ENCODE data around the gene C19orf47.

DNA sequence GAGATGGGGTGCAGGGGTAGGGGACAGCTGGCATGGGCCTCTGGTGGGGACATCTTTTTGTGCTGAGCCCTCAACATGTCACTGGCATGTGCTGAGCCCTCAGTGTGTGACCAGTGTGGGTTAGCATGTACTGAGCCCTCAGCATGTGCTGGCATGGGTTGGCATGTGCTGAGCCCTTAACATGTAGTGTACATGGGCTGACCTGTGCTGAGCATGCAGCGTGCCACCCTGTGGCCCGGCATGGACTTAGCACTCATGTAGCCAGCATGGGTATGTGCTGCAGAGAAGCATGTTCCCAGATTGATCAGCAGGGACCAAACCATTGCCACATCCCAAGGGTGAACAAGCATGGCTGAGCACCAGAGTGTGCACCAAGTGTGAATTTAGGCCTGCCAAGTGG lies 30.3 kb upstream of the C19orf47 start:
- TF ChIP-seq, protein P1, sequence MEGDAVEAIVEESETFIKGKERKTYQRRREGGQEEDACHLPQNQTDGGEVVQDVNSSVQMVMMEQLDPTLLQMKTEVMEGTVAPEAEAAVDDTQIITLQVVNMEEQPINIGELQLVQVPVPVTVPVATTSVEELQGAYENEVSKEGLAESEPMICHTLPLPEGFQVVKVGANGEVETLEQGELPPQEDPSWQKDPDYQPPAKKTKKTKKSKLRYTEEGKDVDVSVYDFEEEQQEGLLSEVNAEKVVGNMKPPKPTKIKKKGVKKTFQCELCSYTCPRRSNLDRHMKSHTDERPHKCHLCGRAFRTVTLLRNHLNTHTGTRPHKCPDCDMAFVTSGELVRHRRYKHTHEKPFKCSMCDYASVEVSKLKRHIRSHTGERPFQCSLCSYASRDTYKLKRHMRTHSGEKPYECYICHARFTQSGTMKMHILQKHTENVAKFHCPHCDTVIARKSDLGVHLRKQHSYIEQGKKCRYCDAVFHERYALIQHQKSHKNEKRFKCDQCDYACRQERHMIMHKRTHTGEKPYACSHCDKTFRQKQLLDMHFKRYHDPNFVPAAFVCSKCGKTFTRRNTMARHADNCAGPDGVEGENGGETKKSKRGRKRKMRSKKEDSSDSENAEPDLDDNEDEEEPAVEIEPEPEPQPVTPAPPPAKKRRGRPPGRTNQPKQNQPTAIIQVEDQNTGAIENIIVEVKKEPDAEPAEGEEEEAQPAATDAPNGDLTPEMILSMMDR (conservative IDR thresholded peaks at IDR 0.05 in 1 of 2, IDR thresholded peaks at IDR 0.05 in 1 of 2; ENCODE audit: extremely low read depth in 1 of 2, insufficient read depth in 1 of 2, low read depth in 1 of 2, low read length in 2 of 2): no peak
- no peak for TF ChIP-seq EZH2 (IDR thresholded peaks at IDR 0.05; ENCODE audit: borderline replicate concordance, low read length)

Measured in mammary epithelial cell (primary cell).